Measurements from ENCODE around the gene SPZ1. TPM values are rescaled to one million over a fixed set of nuclear protein-coding genes. Genes with fewer than 3 reads are reported as not detected.

Gene SPZ1
- total and polyA plus RNA-seq, 2 of the 13 experiments (the other 11 are each of a cell fraction or from before 2014, with no cell fraction given): not detected

GRCh38 chr5:80324912-80325311, 5.1 kb downstream of the SPZ1 start:
- H3K9ac ChIP-seq (ENCODE audit: insufficient read depth, low read depth, low read length): no peak overlapping the region
- no peaks in the 10 kb centered on the region for H3K79me2 ChIP-seq (ENCODE audit: insufficient read depth, low read length)
- no peak for TF ChIP-seq ZNF430 (CRISPR knock-in tag; IDR thresholded peaks at IDR 0.05)
- TF ChIP-seq KAT8 (CRISPR knock-in tag; IDR thresholded peaks at IDR 0.05): no peak
- no peak for TF ChIP-seq ZNF709 (CRISPR knock-in tag; IDR thresholded peaks at IDR 0.05)
- TF ChIP-seq PRPF4 (IDR thresholded peaks at IDR 0.05; ENCODE audit: low read depth, low read length, poor library complexity, severe bottlenecking): no peak
- H3K27ac ChIP-seq (ENCODE audit: extremely low read length, insufficient read depth, low read length): no peak overlapping the region
- 17% methylated on average over 1 of the region's 1 CpG for WGBS (ENCODE audit: low lambda C conversion rate)
- intact Hi-C loops (cut with micrococcal nuclease; ENCODE audit: unreplicated experiment): no loop called here
- FAIRE-seq: no peak
- H3K36me3 ChIP-seq (replicated peaks in 1 of 2; ENCODE audit: control insufficient read depth in 1 of 2, insufficient read depth in 2 of 2, low read length in 2 of 2): no peaks in the 10 kb centered on the region
- no peak for DNase-seq (ENCODE audit: low spot score)
- H2AFZ ChIP-seq (ENCODE audit: low read length): no peak overlapping the region
- H3K4me2 ChIP-seq (ENCODE audit: low read depth, low read length): no peak overlapping the region
- in situ Hi-C loops (cut with HindIII; ENCODE audit: extremely low pct_ligation_motif_present, low pct_unique_long_range_greater_than_20kb): no loop called here
- no peak overlapping the region for H3K4me3 ChIP-seq (replicated peaks in 1 of 3; ENCODE audit: insufficient read depth in 1 of 3, low read depth in 2 of 3, low read length in 3 of 3)
- ATAC-seq: no peak
- H3K9me3 ChIP-seq (ENCODE audit: low read length): no peaks in the 10 kb centered on the region
- ChIA-PET CTCF (ENCODE audit: low intra/inter-chr PET ratio, low total read pairs) (no interaction called here), POLR2A (no interaction called here)
- BruUV-seq (replicated peaks): no TSS peak
- H3K4me1 ChIP-seq (ENCODE audit: insufficient read depth, low read length): no peaks in the 10 kb centered on the region
- no peaks in the 10 kb centered on the region for H4K20me1 ChIP-seq (ENCODE audit: insufficient read depth, low read length)
- H3K27me3 ChIP-seq (ENCODE audit: control insufficient read depth in 1 of 2, insufficient read depth in 2 of 2, low read length in 2 of 2): no peaks in the 10 kb centered on the region

- H3K27me3 ChIP-seq (ENCODE audit: control insufficient read depth in 1 of 2, insufficient read depth in 2 of 2, low read length in 2 of 2): no peaks in the 10 kb centered on the region; a peak in 1 of 5 replicates
- WGBS (ENCODE audit: low lambda C conversion rate): 7% methylated on average over 1 of the region's 1 CpG
- BruUV-seq (replicated peaks): no TSS peak
- H3K4me2 ChIP-seq (ENCODE audit: low read depth, low read length): no peak overlapping the region
- no peaks in the 10 kb centered on the region for H3K79me2 ChIP-seq (ENCODE audit: insufficient read depth, low read length)
- no peaks in the 10 kb centered on the region for H3K4me1 ChIP-seq (ENCODE audit: insufficient read depth, low read length)
- H3K4me3 ChIP-seq (replicated peaks in 1 of 3; ENCODE audit: insufficient read depth in 1 of 3, low read depth in 2 of 3, low read length in 3 of 3): no peak overlapping the region
- intact Hi-C loops (cut with micrococcal nuclease; ENCODE audit: unreplicated experiment): no loop called here
- no peak overlapping the region for H3K27ac ChIP-seq (ENCODE audit: extremely low read length, insufficient read depth, low read length)
- H3K9me3 ChIP-seq (ENCODE audit: low read length): no peaks in the 10 kb centered on the region
- DNase-seq (ENCODE audit: low spot score) (no peak), ATAC-seq (no peak), FAIRE-seq (no peak)
- ChIA-PET POLR2A (no interaction called here), CTCF (ENCODE audit: low intra/inter-chr PET ratio, low total read pairs) (no interaction called here)
- no peaks in the 10 kb centered on the region for H4K20me1 ChIP-seq (ENCODE audit: insufficient read depth, low read length)
- no peak overlapping the region for H2AFZ ChIP-seq (ENCODE audit: low read length)
- H3K9ac ChIP-seq (ENCODE audit: insufficient read depth, low read depth, low read length): no peak overlapping the region
- in situ Hi-C loops (cut with HindIII; ENCODE audit: extremely low pct_ligation_motif_present, low pct_unique_long_range_greater_than_20kb): no loop called here
- TF ChIP-seq SRY (CRISPR knock-in tag; IDR thresholded peaks at IDR 0.05): no peak
- no peak for TF ChIP-seq HOXD1 (CRISPR knock-in tag; IDR thresholded peaks at IDR 0.05)
- no peak for TF ChIP-seq MAFF (IDR thresholded peaks at IDR 0.05; ENCODE audit: low read depth, low read length)
- TF ChIP-seq ZFP36L2 (CRISPR knock-in tag; IDR thresholded peaks at IDR 0.05): no peak
- TF ChIP-seq SIX4 (CRISPR knock-in tag; IDR thresholded peaks at IDR 0.05): no peak
- no peaks in the 10 kb centered on the region for H3K36me3 ChIP-seq (replicated peaks in 1 of 2; ENCODE audit: control insufficient read depth in 1 of 2, insufficient read depth in 2 of 2, low read length in 2 of 2)
These were observed 6.7 kb downstream of the SPZ1 start for GRCh38 chr5:80326468-80326867.

Measured in HepG2 (cell line).